Measurements from ENCODE around the gene RBM18.

The RBM18 gene

DNA sequence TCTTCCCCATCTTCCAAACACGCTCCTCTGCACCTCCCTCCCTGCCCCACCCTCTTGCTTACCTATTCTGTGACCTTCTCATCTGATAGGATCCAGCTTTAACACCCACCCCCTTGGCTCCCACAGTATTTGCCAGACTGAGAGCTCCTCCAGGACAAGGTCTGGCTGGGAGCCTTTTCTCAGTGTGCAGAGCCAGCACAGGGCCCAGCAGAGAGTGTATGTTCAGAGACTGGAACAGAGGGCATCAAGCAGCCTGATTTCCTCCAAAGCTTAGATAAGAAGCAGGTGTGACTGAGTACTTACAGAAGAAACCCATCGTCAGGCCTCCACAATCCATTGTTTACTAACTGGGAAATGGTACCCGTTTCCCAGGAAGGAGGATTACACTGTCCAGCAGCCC lies 62.5 kb downstream of the RBM18 start:
- DNase-seq, result no peak

GRCh38 chr9:122201641-122202040 lies 63.0 kb downstream of the RBM18 start:
- no peak for DNase-seq

GRCh38 chr9:122200960-122201595 lies 63.6 kb downstream of the RBM18 start:
- no peak for DNase-seq

GRCh38 chr9:122197882-122198281 lies 66.8 kb downstream of the RBM18 start:
- no peak for DNase-seq

- no peak for DNase-seq
Measured at GRCh38 chr9:122197426-122197825, 67.2 kb downstream of the RBM18 start.

GRCh38 chr9:122195875-122196274 lies 68.8 kb downstream of the RBM18 start:
- DNase-seq, result no peak

- no peak for DNase-seq
Measured at GRCh38 chr9:122193651-122194050, 71.0 kb downstream of the RBM18 start.

DNA sequence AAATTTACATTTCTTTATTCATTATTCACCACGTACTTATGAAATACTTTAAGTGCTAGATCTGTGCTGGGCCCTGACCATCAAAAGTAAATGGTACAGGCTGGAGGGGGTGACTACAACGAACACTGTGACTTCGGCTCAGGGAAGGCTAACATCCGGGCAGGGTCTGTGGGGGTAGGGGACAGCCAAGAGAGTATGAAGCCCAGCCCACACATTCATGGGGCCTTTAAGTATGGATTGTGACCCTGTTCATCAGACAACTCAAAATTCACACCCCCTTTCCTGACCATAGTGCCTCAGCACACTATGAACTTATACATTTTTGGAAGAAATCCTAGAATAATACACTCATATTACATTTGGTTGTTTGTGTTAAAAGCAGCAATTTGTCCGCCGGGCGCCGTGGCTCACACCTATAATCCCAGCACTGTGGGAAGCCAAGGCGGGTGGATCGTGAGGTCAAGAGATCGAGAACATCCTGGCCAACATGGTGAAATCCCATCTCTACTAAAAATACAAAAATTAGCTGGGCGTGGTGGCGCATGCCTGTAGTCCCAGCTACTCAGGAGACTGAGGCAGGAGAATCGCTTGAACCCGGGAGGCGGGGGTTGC lies 71.6 kb downstream of the RBM18 start:
- DNase-seq, result no peak

GRCh38 chr9:122192261-122192875 lies 72.3 kb downstream of the RBM18 start:
- no peak for DNase-seq

- no peak for DNase-seq
Measured at GRCh38 chr9:122191584-122191983, 73.1 kb downstream of the RBM18 start.

DNA sequence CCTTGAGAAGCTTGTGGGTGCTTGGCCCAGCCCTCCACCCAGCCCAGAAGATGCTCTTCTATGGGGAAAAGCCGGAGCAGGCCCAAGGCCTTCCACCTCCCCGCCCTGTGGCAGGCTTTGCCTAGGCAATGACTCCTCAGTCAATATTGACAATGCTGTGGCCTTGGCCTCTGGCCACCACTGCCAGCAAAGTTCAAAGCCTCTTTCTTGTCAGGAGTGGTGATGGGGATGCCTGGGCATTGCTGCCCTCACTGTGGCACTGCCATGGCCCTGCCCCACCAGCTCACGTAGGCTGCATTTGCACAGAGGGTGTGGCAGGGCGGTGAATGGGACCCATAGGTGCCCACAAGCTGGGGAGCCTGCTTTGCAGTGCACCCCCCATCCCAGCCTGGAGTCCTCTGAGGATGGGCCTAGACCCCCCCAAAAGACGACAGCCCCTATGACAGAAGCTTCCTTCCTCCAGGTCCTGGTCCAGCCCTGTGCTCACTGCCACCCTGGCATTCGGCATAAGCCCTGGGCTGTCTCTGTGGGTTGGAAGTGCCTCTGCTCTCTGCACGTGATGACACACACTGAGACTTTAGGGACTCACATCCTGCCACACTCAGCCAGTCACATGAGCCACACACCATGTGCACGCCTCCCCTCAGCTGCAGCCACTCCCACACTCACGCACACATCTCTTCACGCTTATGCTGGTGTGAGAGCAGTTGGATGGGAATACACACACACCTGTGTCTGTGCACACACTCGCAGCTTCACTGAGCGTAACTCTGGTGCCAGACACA lies 73.9 kb downstream of the RBM18 start:
- DNase-seq, result no peak

GRCh38 chr9:122188369-122188768 lies 76.3 kb downstream of the RBM18 start:
- no peak for DNase-seq

Data from GF-D8 (cell line).